Activated T-cell treated with anti-CD3 and anti-CD28 coated beads, Interleukin-2, amount 50 U/mL, for 24 hours (primary cell): Measurements from ENCODE around the gene LRRC1.

Experiments
- DNase-seq: peaks from one replicate; pipeline ENCODE4 v3.0.0-alpha.2; 2020
- H3K27ac Mint-ChIP-seq: 2 replicates; pipeline ENCODE4 v1.8.0; 2020; ENCODE audit warnings: mild to moderate bottlenecking, mixed read lengths
- H3K27me3 Mint-ChIP-seq: 2 replicates; pipeline ENCODE4 v1.8.0; 2020; ENCODE audit warnings: mixed read lengths
- H3K36me3 Mint-ChIP-seq: 2 replicates; pipeline ENCODE4 v1.8.0; 2020; ENCODE audit warnings: low read depth, mixed read lengths
- H3K4me1 Mint-ChIP-seq: 2 replicates; pipeline ENCODE4 v1.8.0; 2020; ENCODE audit warnings: low read depth, mixed read lengths
- H3K4me3 Mint-ChIP-seq: 2 replicates; pipeline ENCODE4 v1.8.0; 2020; ENCODE audit warnings: mild to moderate bottlenecking, moderate library complexity, mixed read lengths
- H3K9me3 Mint-ChIP-seq: 2 replicates; pipeline ENCODE4 v1.8.0; 2020; ENCODE audit warnings: mixed read lengths

Gene LRRC1

GRCh38 chr6:53937461-53937860, 142.7 kb downstream of the LRRC1 start:
- no peak for DNase-seq
- Mint-ChIP-seq H3K27ac (no peak overlapping the region), H3K36me3 (no peaks in the 10 kb centered on the region), H3K4me1 (peaks cover 17% of the 10 kb centered on the region), H3K9me3 (no peaks in the 10 kb centered on the region), H3K27me3 (peaks cover 28% of the 10 kb centered on the region), H3K4me3 (no peak overlapping the region)

GRCh38 chr6:53938810-53939209, 144.0 kb downstream of the LRRC1 start:
- H3K9me3 Mint-ChIP-seq, result no peaks in the 10 kb centered on the region
- H3K27me3 Mint-ChIP-seq, result peaks cover 32% of the 10 kb centered on the region
- H3K27ac Mint-ChIP-seq, result no peak overlapping the region
- no peaks in the 10 kb centered on the region for H3K36me3 Mint-ChIP-seq
- H3K4me3 Mint-ChIP-seq, result no peak overlapping the region
- DNase-seq, result no peak
- H3K4me1 Mint-ChIP-seq, result peaks cover 17% of the 10 kb centered on the region

GRCh38 chr6:53939830-53940229, 145.0 kb downstream of the LRRC1 start:
- peaks cover 17% of the 10 kb centered on the region for H3K4me1 Mint-ChIP-seq
- no peaks in the 10 kb centered on the region for H3K9me3 Mint-ChIP-seq
- no peaks in the 10 kb centered on the region for H3K36me3 Mint-ChIP-seq
- H3K27ac Mint-ChIP-seq, result no peak overlapping the region
- DNase-seq, result no peak
- H3K4me3 Mint-ChIP-seq, result no peak overlapping the region
- peaks cover 32% of the 10 kb centered on the region for H3K27me3 Mint-ChIP-seq

- H3K9me3 Mint-ChIP-seq, result no peaks in the 10 kb centered on the region
- H3K36me3 Mint-ChIP-seq, result no peaks in the 10 kb centered on the region
- H3K4me3 Mint-ChIP-seq, result no peak overlapping the region
- peaks cover 7% of the 10 kb centered on the region for H3K4me1 Mint-ChIP-seq
- no peak for DNase-seq
- H3K27ac Mint-ChIP-seq, result no peak overlapping the region
- peaks cover 36% of the 10 kb centered on the region for H3K27me3 Mint-ChIP-seq
Measured at GRCh38 chr6:53943395-53943794, 148.6 kb downstream of the LRRC1 start.

- peaks cover 32% of the 10 kb centered on the region for H3K27me3 Mint-ChIP-seq
- no peaks in the 10 kb centered on the region for H3K9me3 Mint-ChIP-seq
- no peaks in the 10 kb centered on the region for H3K36me3 Mint-ChIP-seq
- no peaks in the 10 kb centered on the region for H3K4me1 Mint-ChIP-seq
- H3K27ac Mint-ChIP-seq, result no peak overlapping the region
- no peak overlapping the region for H3K4me3 Mint-ChIP-seq
- DNase-seq, result no peak
Measured at GRCh38 chr6:53944091-53944490, 149.3 kb downstream of the LRRC1 start.

GRCh38 chr6:53944543-53944942, 149.7 kb downstream of the LRRC1 start:
- Mint-ChIP-seq H3K27me3 (peaks cover 32% of the 10 kb centered on the region), H3K36me3 (no peaks in the 10 kb centered on the region), H3K4me3 (no peak overlapping the region), H3K4me1 (no peaks in the 10 kb centered on the region), H3K9me3 (no peaks in the 10 kb centered on the region), H3K27ac (no peak overlapping the region)
- DNase-seq, result no peak

- no peak overlapping the region for H3K27ac Mint-ChIP-seq
- no peaks in the 10 kb centered on the region for H3K36me3 Mint-ChIP-seq
- H3K27me3 Mint-ChIP-seq, result peaks cover 26% of the 10 kb centered on the region
- DNase-seq, result no peak
- no peaks in the 10 kb centered on the region for H3K4me1 Mint-ChIP-seq
- H3K4me3 Mint-ChIP-seq, result no peak overlapping the region
- peaks cover 2% of the 10 kb centered on the region for H3K9me3 Mint-ChIP-seq
Measured at GRCh38 chr6:53945765-53946407, 151.1 kb downstream of the LRRC1 start.

GRCh38 chr6:53947780-53948179, 153.0 kb downstream of the LRRC1 start:
- H3K9me3 Mint-ChIP-seq, result peaks cover 4% of the 10 kb centered on the region
- DNase-seq, result no peak
- no peaks in the 10 kb centered on the region for H3K4me1 Mint-ChIP-seq
- H3K27me3 Mint-ChIP-seq, result peaks cover 17% of the 10 kb centered on the region
- H3K36me3 Mint-ChIP-seq, result no peaks in the 10 kb centered on the region
- H3K4me3 Mint-ChIP-seq, result no peak overlapping the region
- no peak overlapping the region for H3K27ac Mint-ChIP-seq

GRCh38 chr6:53951383-53951782, 156.6 kb downstream of the LRRC1 start:
- peaks cover 3% of the 10 kb centered on the region for H3K27me3 Mint-ChIP-seq
- no peak overlapping the region for H3K27ac Mint-ChIP-seq
- DNase-seq, result no peak
- no peaks in the 10 kb centered on the region for H3K36me3 Mint-ChIP-seq
- no peaks in the 10 kb centered on the region for H3K4me1 Mint-ChIP-seq
- H3K9me3 Mint-ChIP-seq, result peaks cover 4% of the 10 kb centered on the region
- H3K4me3 Mint-ChIP-seq, result no peak overlapping the region

- H3K4me3 Mint-ChIP-seq, result no peak overlapping the region
- DNase-seq, result no peak
- peaks cover 4% of the 10 kb centered on the region for H3K27me3 Mint-ChIP-seq
Measured at GRCh38 chr6:53956068-53956711, 161.4 kb downstream of the LRRC1 start.

GRCh38 chr6:53956804-53957203, 162.0 kb downstream of the LRRC1 start:
- no peak overlapping the region for H3K4me3 Mint-ChIP-seq
- H3K9me3 Mint-ChIP-seq, result no peaks in the 10 kb centered on the region
- no peak overlapping the region for H3K27ac Mint-ChIP-seq
- DNase-seq, result no peak
- H3K4me1 Mint-ChIP-seq, result no peaks in the 10 kb centered on the region
- H3K27me3 Mint-ChIP-seq, result peaks cover 4% of the 10 kb centered on the region
- no peaks in the 10 kb centered on the region for H3K36me3 Mint-ChIP-seq

More at GRCh38 chr6:53956068-53956711, 161.4 kb downstream of the LRRC1 start:
- Mint-ChIP-seq H3K4me1 (no peaks in the 10 kb centered on the region), H3K9me3 (peaks cover 2% of the 10 kb centered on the region), H3K27ac (no peak overlapping the region), H3K36me3 (no peaks in the 10 kb centered on the region)

- no peaks in the 10 kb centered on the region for H3K9me3 Mint-ChIP-seq
- H3K4me1 Mint-ChIP-seq, result no peaks in the 10 kb centered on the region
Measured at GRCh38 chr6:53959717-53960116, 164.9 kb downstream of the LRRC1 start.

GRCh38 chr6:53960311-53960710, 165.5 kb downstream of the LRRC1 start:
- no peak overlapping the region for H3K4me3 Mint-ChIP-seq
- H3K27me3 Mint-ChIP-seq, result peaks cover 4% of the 10 kb centered on the region
- no peak for DNase-seq
- H3K36me3 Mint-ChIP-seq, result no peaks in the 10 kb centered on the region
- no peaks in the 10 kb centered on the region for H3K4me1 Mint-ChIP-seq
- no peak overlapping the region for H3K27ac Mint-ChIP-seq
- H3K9me3 Mint-ChIP-seq, result no peaks in the 10 kb centered on the region

More at GRCh38 chr6:53959717-53960116, 164.9 kb downstream of the LRRC1 start:
- Mint-ChIP-seq H3K4me3 (no peak overlapping the region), H3K27ac (no peak overlapping the region), H3K27me3 (peaks cover 4% of the 10 kb centered on the region), H3K36me3 (no peaks in the 10 kb centered on the region)
- no peak for DNase-seq

GRCh38 chr6:53961679-53962370, 167.0 kb downstream of the LRRC1 start:
- peaks cover 4% of the 10 kb centered on the region for H3K27me3 Mint-ChIP-seq
- H3K36me3 Mint-ChIP-seq, result no peaks in the 10 kb centered on the region

GRCh38 chr6:53962646-53963045, 167.8 kb downstream of the LRRC1 start:
- Mint-ChIP-seq H3K36me3 (no peaks in the 10 kb centered on the region), H3K4me1 (no peaks in the 10 kb centered on the region), H3K4me3 (no peak overlapping the region), H3K27ac (no peak overlapping the region), H3K9me3 (no peaks in the 10 kb centered on the region), H3K27me3 (peaks cover 4% of the 10 kb centered on the region)
- DNase-seq, result no peak

More at GRCh38 chr6:53961679-53962370, 167.0 kb downstream of the LRRC1 start:
- no peak for DNase-seq
- no peak overlapping the region for H3K27ac Mint-ChIP-seq
- no peaks in the 10 kb centered on the region for H3K9me3 Mint-ChIP-seq
- no peak overlapping the region for H3K4me3 Mint-ChIP-seq
- no peaks in the 10 kb centered on the region for H3K4me1 Mint-ChIP-seq
